ENCODE measurements around the gene PERCC1.

- TF ChIP-seq USF2 (CRISPR knock-in tag; IDR thresholded peaks at IDR 0.05) (no peak), SP1 (CRISPR knock-in tag; conservative IDR thresholded peaks at IDR 0.05) (no peak), CREB1 (CRISPR knock-in tag; IDR thresholded peaks at IDR 0.05) (no peak), CTCF (IDR thresholded peaks at IDR 0.05) (no peak), GABPB1 (CRISPR knock-in tag; IDR thresholded peaks at IDR 0.05) (no peak), E2F1 (CRISPR knock-in tag; IDR thresholded peaks at IDR 0.05) (no peak), ZNF671 (CRISPR knock-in tag; IDR thresholded peaks at IDR 0.05) (no peak), MXD4 (CRISPR knock-in tag; IDR thresholded peaks at IDR 0.05; ENCODE audit: borderline replicate concordance) (no peak), ZNF263 (CRISPR knock-in tag; IDR thresholded peaks at IDR 0.05; ENCODE audit: low read depth) (no peak), ZNF317 (CRISPR knock-in tag; IDR thresholded peaks at IDR 0.05; ENCODE audit: borderline replicate concordance, low read depth) (no peak), CREM (CRISPR knock-in tag; IDR thresholded peaks at IDR 0.05) (no peak), MAX (CRISPR knock-in tag; IDR thresholded peaks at IDR 0.05) (no peak), FOXP4 (CRISPR knock-in tag; IDR thresholded peaks at IDR 0.05) (no peak), NR3C1 (CRISPR knock-in tag; conservative IDR thresholded peaks at IDR 0.05; ENCODE audit: low read depth) (no peak)
Observed at GRCh38 chr16:1464894-1465566, 34.2 kb downstream of the PERCC1 start.
